H1 (cell line): ENCODE results near the gene CADM1. TPM values are rescaled to one million over a fixed set of nuclear protein-coding genes. Genes with fewer than 3 reads are reported as not detected.

ENCODE experiments used
- CTCF ChIA-PET: fragments of 300-600 bp; sonication (Branson Sonifier 250); formaldehyde crosslinking; loops from one replicate; lab custom pipeline; 2021; ENCODE audit not compliant: partially characterized antibody; lab: Charles Lee
- POLR2A ChIA-PET: fragments of 300-600 bp; sonication (Branson Sonifier 250); formaldehyde crosslinking; loops from one replicate; lab custom pipeline; 2021; ENCODE audit warnings: inconsistent platforms; ENCODE audit not compliant: partially characterized antibody; lab: Charles Lee
- DNase-seq, 2 experiments: peaks; one replicate each; pipeline versions ENCODE4 v3.0.0 to v3.0.0-alpha.2; 2010 to 2022; ENCODE audit warnings: low spot score in 2 of 2, low read depth in 1 of 2, mixed read lengths in 1 of 2
- FAIRE-seq: peaks from 2 replicates; lab custom pipeline; 2011; peaks lifted over from hg19 to GRCh38; lab: Jason Lieb, UNC
- H2AFZ ChIP-seq: 2 replicates; pipeline ENCODE4 v1.8.1; 2012; ENCODE audit warnings: low read length, inconsistent platforms
- H2AK5ac ChIP-seq: 2 replicates; pipeline ENCODE4 v1.6.1; 2013; ENCODE audit warnings: low read depth, low read length
- H2BK120ac ChIP-seq: replicated peaks from 2 replicates; pipeline ENCODE3; 2013; ENCODE audit warnings: low read depth, low read length, inconsistent platforms
- H2BK12ac ChIP-seq: 2 replicates; pipeline ENCODE4 v1.6.1; 2013; ENCODE audit warnings: low read depth, low read length
- H2BK15ac ChIP-seq: 2 replicates; pipeline ENCODE4 v1.6.1; 2013; ENCODE audit warnings: low read length
- H2BK20ac ChIP-seq: 2 replicates; pipeline ENCODE4 v1.6.1; 2013; ENCODE audit warnings: low read length
- H2BK5ac ChIP-seq: 2 replicates; pipeline ENCODE4 v1.6.1; 2013; ENCODE audit warnings: low read depth, low read length
- H3K14ac ChIP-seq: 2 replicates; pipeline ENCODE4 v1.6.1; 2013; ENCODE audit warnings: inconsistent platforms; ENCODE audit not compliant: insufficient read length
- H3K18ac ChIP-seq: 2 replicates; pipeline ENCODE4 v1.6.1; 2013; ENCODE audit warnings: low read length; ENCODE audit errors: extremely low read depth
- H3K23ac ChIP-seq: 2 replicates; pipeline ENCODE4 v1.6.1; 2013; ENCODE audit warnings: inconsistent platforms; ENCODE audit not compliant: insufficient read length
- H3K23me2 ChIP-seq: 2 replicates; pipeline ENCODE4 v1.6.1; 2013; ENCODE audit warnings: low read depth, low read length
- H3K27ac ChIP-seq: 2 replicates; pipeline ENCODE4 v1.6.1; 2011; ENCODE audit warnings: low read depth, low read length, inconsistent platforms
- H3K27me3 ChIP-seq, 4 experiments: replicated peaks in 1 of 4; 1 replicate in 1 of 4; 2 replicates in 3 of 4; pipeline versions ENCODE4 v1.6.1 to v1.8.1; 2011 to 2013; ENCODE audit warnings: low read length in 3 of 4, mild to moderate bottlenecking in 3 of 4, inconsistent platforms in 2 of 4, mixed read lengths in 2 of 4, moderate library complexity in 1 of 4; ENCODE audit not compliant: control insufficient read depth in 3 of 4, insufficient read depth in 3 of 4; ENCODE audit errors: extremely low read depth in 1 of 4
- H3K36me3 ChIP-seq, 4 experiments: 2 replicates each; pipeline versions ENCODE4 v1.6.1 to v1.8.1; 2011 to 2013; ENCODE audit warnings: mild to moderate bottlenecking in 4 of 4, low read length in 3 of 4, moderate library complexity in 2 of 4, control low read depth in 1 of 4, inconsistent platforms in 1 of 4; ENCODE audit not compliant: insufficient read depth in 4 of 4, control insufficient read depth in 2 of 4
- H3K4ac ChIP-seq: replicated peaks from 2 replicates; pipeline ENCODE3; 2013; ENCODE audit warnings: low read length, low read depth, mixed read lengths, inconsistent platforms; ENCODE audit not compliant: insufficient read length
- H3K4me1 ChIP-seq, 4 experiments: replicated peaks in 1 of 4; 1 replicate in 1 of 4; 2 replicates in 3 of 4; pipeline versions ENCODE4 v1.6.1 to v1.8.1; 2011 to 2013; ENCODE audit warnings: low read length in 3 of 4, inconsistent platforms in 2 of 4, mixed read lengths in 1 of 4; ENCODE audit not compliant: insufficient read depth in 4 of 4, control insufficient read depth in 3 of 4
- H3K4me2 ChIP-seq, 2 experiments: 2 replicates each; pipeline versions ENCODE4 v1.6.1 to v1.8.1; 2011 to 2013; ENCODE audit warnings: low read depth in 2 of 2, low read length in 2 of 2, control low read depth in 1 of 2, inconsistent platforms in 1 of 2, mild to moderate bottlenecking in 1 of 2; ENCODE audit not compliant: insufficient read depth in 1 of 2
- H3K4me3 ChIP-seq, 4 experiments: fragments of 200-600, 300-600 bp in 1 of 4; sonication (generic), shearing (Covaris generic), sonication (Bioruptor Twin) in 1 of 4; 2 replicates each; pipeline versions ENCODE4 v1.5.1 to v1.8.1; 2011 to 2016; ENCODE audit warnings: low read length in 4 of 4, low read depth in 3 of 4, control low read depth in 2 of 4, inconsistent platforms in 2 of 4, mild to moderate bottlenecking in 2 of 4, mixed read lengths in 1 of 4, moderate library complexity in 1 of 4; ENCODE audit not compliant: insufficient read depth in 2 of 4; ENCODE audit errors: extremely low read depth in 1 of 4
- H3K56ac ChIP-seq: replicated peaks from 2 replicates; pipeline ENCODE3; 2013; ENCODE audit warnings: low read depth, mild to moderate bottlenecking, mixed read lengths, low read length, inconsistent platforms; ENCODE audit not compliant: insufficient read length
- H3K79me1 ChIP-seq: 2 replicates; pipeline ENCODE4 v1.6.1; 2013; ENCODE audit warnings: low read depth, low read length, control low read depth
- H3K79me2 ChIP-seq, 2 experiments: 2 replicates each; pipeline versions ENCODE4 v1.6.1 to v1.8.1; 2012 to 2013; ENCODE audit warnings: low read length in 2 of 2, mild to moderate bottlenecking in 2 of 2, inconsistent platforms in 1 of 2; ENCODE audit not compliant: insufficient read depth in 2 of 2, control insufficient read depth in 1 of 2
- H3K9ac ChIP-seq, 4 experiments: replicated peaks in 1 of 4; 1 replicate in 1 of 4; 2 replicates in 3 of 4; pipeline versions ENCODE4 v1.6.1 to v1.8.1; 2011 to 2013; ENCODE audit warnings: low read depth in 3 of 4, low read length in 3 of 4, control low read depth in 2 of 4, mild to moderate bottlenecking in 2 of 4, moderate library complexity in 2 of 4, inconsistent platforms in 1 of 4; ENCODE audit errors: extremely low read depth in 1 of 4
- H3K9me3 ChIP-seq, 2 experiments: 2 replicates each; pipeline versions ENCODE4 v1.6.1 to v1.8.1; 2012 to 2013; ENCODE audit warnings: mild to moderate bottlenecking in 2 of 2, moderate library complexity in 2 of 2, control low read depth in 1 of 2, inconsistent platforms in 1 of 2, low read depth in 1 of 2, low read length in 1 of 2, mixed read lengths in 1 of 2; ENCODE audit not compliant: insufficient read depth in 2 of 2
- H4K20me1 ChIP-seq, 2 experiments: replicated peaks in 1 of 2; 2 replicates each; pipeline versions ENCODE3 to v1.8.1; 2011 to 2013; ENCODE audit warnings: inconsistent platforms in 2 of 2, low read length in 2 of 2, mild to moderate bottlenecking in 1 of 2; ENCODE audit not compliant: insufficient read depth in 2 of 2, control insufficient read depth in 1 of 2
- H4K5ac ChIP-seq: 2 replicates; pipeline ENCODE4 v1.6.1; 2013; ENCODE audit warnings: low read length, low read depth, mixed read lengths, inconsistent platforms; ENCODE audit not compliant: insufficient read length
- H4K8ac ChIP-seq: 2 replicates; pipeline ENCODE4 v1.8.0; 2013; ENCODE audit warnings: mild to moderate bottlenecking, moderate library complexity, low read length, inconsistent platforms; ENCODE audit not compliant: insufficient read depth; ENCODE audit errors: extremely low read depth
- H4K91ac ChIP-seq: replicated peaks from 2 replicates; pipeline ENCODE3; 2013; ENCODE audit warnings: low read length, mixed read lengths, inconsistent platforms; ENCODE audit not compliant: insufficient read length
- ASH2L ChIP-seq: fragments of 200-600, 300-600 bp; sonication (generic); IDR thresholded peaks from one replicate; pipeline ENCODE4 v1.7.1; 2017; ENCODE audit warnings: low read length
- BACH1 ChIP-seq: IDR thresholded peaks from 2 replicates; pipeline ENCODE4 v1.6.1; 2012; ENCODE audit warnings: low read length, improper control_type of control experiment
- CTBP2 ChIP-seq: IDR thresholded peaks from 2 replicates; pipeline ENCODE4 v1.7.0; 2011; ENCODE audit warnings: borderline replicate concordance, mild to moderate bottlenecking, moderate library complexity, mixed read lengths, low read length; ENCODE audit not compliant: insufficient read depth, insufficient read length
- EP300 ChIP-seq, 2 experiments: IDR thresholded peaks; 1 replicate in 1 of 2; 2 replicates in 1 of 2; pipeline ENCODE4 v1.6.1; 2011 to 2012; ENCODE audit warnings: low read depth in 2 of 2, low read length in 2 of 2, mild to moderate bottlenecking in 2 of 2, borderline replicate concordance in 1 of 2, inconsistent platforms in 1 of 2, moderate library complexity in 1 of 2
- FOSL1 ChIP-seq: IDR thresholded peaks from 2 replicates; pipeline ENCODE4 v1.6.1; 2011; ENCODE audit warnings: mild to moderate bottlenecking, low read depth, low read length, moderate library complexity; ENCODE audit not compliant: insufficient read depth
- JUN ChIP-seq: IDR thresholded peaks from 2 replicates; pipeline ENCODE4 v1.6.1; 2011; ENCODE audit warnings: low read depth, mild to moderate bottlenecking, improper control_type of control experiment, low read length
- MAX ChIP-seq: IDR thresholded peaks from 2 replicates; pipeline ENCODE4 v1.6.1; 2012; ENCODE audit warnings: inconsistent platforms
- SAP30 ChIP-seq: fragments of 300-600 bp; sonication (generic); IDR thresholded peaks from 2 replicates; pipeline ENCODE4 v1.7.1; 2012; ENCODE audit warnings: low read length, moderate library complexity, mild to moderate bottlenecking, inconsistent platforms; ENCODE audit not compliant: insufficient read depth, insufficient replicate concordance
- SIN3A ChIP-seq, 2 experiments: IDR thresholded peaks in 1 of 2; conservative IDR thresholded peaks in 1 of 2; 2 replicates each; pipeline ENCODE4 v1.6.1; 2011 to 2012; ENCODE audit warnings: low read length in 2 of 2, improper control_type of control experiment in 1 of 2, low read depth in 1 of 2, mild to moderate bottlenecking in 1 of 2
- SIRT6 ChIP-seq: IDR thresholded peaks from one replicate; pipeline ENCODE4 v1.7.1; 2012; ENCODE audit warnings: low read length, inconsistent platforms
- SRF ChIP-seq: IDR thresholded peaks from 2 replicates; pipeline ENCODE4 v1.6.1; 2011; ENCODE audit warnings: mild to moderate bottlenecking, low read depth, low read length, moderate library complexity
- SUZ12 ChIP-seq: fragments of 200-600 bp; sonication (generic); IDR thresholded peaks from 2 replicates; pipeline ENCODE4 v1.6.1; 2012; ENCODE audit warnings: mild to moderate bottlenecking, inconsistent platforms, low read length, moderate library complexity, mixed read lengths
- TCF12 ChIP-seq: IDR thresholded peaks from 2 replicates; pipeline ENCODE4 v1.6.1; 2011; ENCODE audit warnings: low read depth, mild to moderate bottlenecking, low read length
- WGBS, 2 experiments: shearing (Covaris generic) in 1 of 2; methylation state at CpG; one replicate each; pipeline versions ENCODE4 v1.1.6 to v1.1.7; 2013 to 2015; ENCODE audit warnings: low lambda C conversion rate in 2 of 2, mixed read lengths in 2 of 2, inconsistent platforms in 1 of 2, low coverage in 1 of 2, missing lambda C conversion rate in 1 of 2; ENCODE audit not compliant: insufficient replicate concordance in 2 of 2, insufficient coverage in 1 of 2, insufficient read length in 1 of 2; ENCODE audit errors: extremely low coverage in 1 of 2, missing lambda C conversion rate in 1 of 2; 5-methylcytosine and 5-hydroxymethylcytosine counted together
- polyA plus RNA-seq, 7 experiments: library from polyadenylated mRNA; depleted of rRNA in 3 of 7; stranded (reverse) in 5 of 7; unstranded in 2 of 7; fragments of >200 nt in 5 of 7; fragments of 200-250 nt in 2 of 7; gene quantifications; 1 replicate in 5 of 7; 2 replicates in 1 of 7; 4 replicates in 1 of 7; pipeline versions ENCODE4 v1.2.1 to v1.2.3, GENCODE V29; 2011 to 2013; ENCODE audit warnings: missing spikeins in 2 of 7, mixed read lengths in 2 of 7
- total RNA-seq: library from RNA; stranded (reverse); fragmentation: NEBNext Ultra II Directional; extraction: Animal tissue kit (Norgen Biotek cat#: 25700); gene quantifications from 2 replicates; pipeline ENCODE4 v1.2.1, GENCODE V29; 2021

Gene CADM1
- total and polyA plus RNA-seq, 2 of the 8 experiments (the other 6 are each of a cell fraction or from before 2014, with no cell fraction given): 8.3 to 25.3 TPM

GRCh38 chr11:115276191-115276590 is 228.0 kb downstream of the CADM1 start:
- no peak overlapping the region for H3K56ac ChIP-seq
- no peak overlapping the region for H2AK5ac ChIP-seq
- H3K27ac ChIP-seq: no peak overlapping the region
- H2BK5ac ChIP-seq: no peak overlapping the region
- WGBS, 2 experiments: 90% methylated on average over 4 of the region's 4 CpGs; no CpG with 5 or more reads in 1 of the 2 experiments
- H3K79me1 ChIP-seq: no peaks in the 10 kb centered on the region
- FAIRE-seq (no peak), DNase-seq (no peak)
- no peaks in the 10 kb centered on the region for H3K23me2 ChIP-seq
- no peak overlapping the region for H2BK120ac ChIP-seq
- H4K20me1 ChIP-seq: no peaks in the 10 kb centered on the region
- H3K18ac ChIP-seq: no peak overlapping the region
- no peaks in the 10 kb centered on the region for H3K79me2 ChIP-seq
- H3K4me3 ChIP-seq: no peak overlapping the region
- H3K4me2 ChIP-seq: no peak overlapping the region
- no peak overlapping the region for H3K4ac ChIP-seq
- CTCF ChIA-PET: no interaction called here
- H2BK15ac ChIP-seq: no peak overlapping the region
- no peak overlapping the region for H2AFZ ChIP-seq
- no peak for TF ChIP-seq FOSL1
- no peak for TF ChIP-seq SIN3A (conservative IDR thresholded peaks at IDR 0.05 in 1 of 2, IDR thresholded peaks at IDR 0.05 in 1 of 2; ENCODE audit: low read depth in 1 of 2, low read length in 2 of 2)
- no peak for TF ChIP-seq EP300 (IDR thresholded peaks at IDR 0.05; ENCODE audit: borderline replicate concordance in 1 of 2, low read depth in 2 of 2, low read length in 2 of 2)
- no peak for TF ChIP-seq CTBP2
- TF ChIP-seq TCF12: no peak
- TF ChIP-seq BACH1: no peak
- TF ChIP-seq SRF: no peak
- no peak for TF ChIP-seq MAX
- TF ChIP-seq SIRT6: no peak
- TF ChIP-seq JUN: no peak
- TF ChIP-seq ASH2L: no peak
- no peak for TF ChIP-seq SAP30
- no peak for TF ChIP-seq SUZ12
- H3K4me1 ChIP-seq: peaks cover 0 to 5% (median 0%) of the 10 kb centered on the region in 4 experiments; a peak in 1 of 7 replicates
- H4K5ac ChIP-seq: no peak overlapping the region
- no peaks in the 10 kb centered on the region for H3K9me3 ChIP-seq
- no peaks in the 10 kb centered on the region for H3K36me3 ChIP-seq
- no peak overlapping the region for H2BK20ac ChIP-seq
- no peak overlapping the region for H3K23ac ChIP-seq
- H3K9ac ChIP-seq: no peak overlapping the region
- no peak overlapping the region for H4K91ac ChIP-seq
- no peak overlapping the region for H3K14ac ChIP-seq
- no peak overlapping the region for H4K8ac ChIP-seq
- POLR2A ChIA-PET: no interaction called here
- H3K27me3 ChIP-seq: no peaks in the 10 kb centered on the region
- H2BK12ac ChIP-seq: no peak overlapping the region
